ENCODE data around the gene TTC8.
"Not testable (repeated sequence)": the region's sequence is repeated elsewhere in the genome, so short reads cannot be mapped to it uniquely, and the experiment has no call there.

TTC8 gene

GRCh38 chr14:88825503-88825902 is 1.1 kb downstream of the TTC8 start:
- no peak for DNase-seq

- DNase-seq: no peak
Observed at GRCh38 chr14:88829188-88829587, 4.7 kb downstream of the TTC8 start.

GRCh38 chr14:88829685-88830302 is 5.3 kb downstream of the TTC8 start:
- no peak for DNase-seq

GRCh38 chr14:88831284-88831683 is 6.8 kb downstream of the TTC8 start:
- no peak for DNase-seq

- no peak for DNase-seq
Observed at GRCh38 chr14:88834883-88835431, 10.5 kb downstream of the TTC8 start.

- no peak for DNase-seq
Observed at GRCh38 chr14:88835661-88836060, 11.2 kb downstream of the TTC8 start.

- no peak for DNase-seq
Observed at GRCh38 chr14:88837495-88837894, 13.0 kb downstream of the TTC8 start.

GRCh38 chr14:88838015-88838414 is 13.6 kb downstream of the TTC8 start:
- no peak for DNase-seq

GRCh38 chr14:88840926-88841325 is 16.5 kb downstream of the TTC8 start:
- DNase-seq: no peak

- no peak for DNase-seq
Observed at GRCh38 chr14:88841741-88842140, 17.3 kb downstream of the TTC8 start.

- DNase-seq: no peak
Observed at GRCh38 chr14:88842414-88842813, 18.0 kb downstream of the TTC8 start.

- no peak for DNase-seq
Observed at GRCh38 chr14:88844980-88845491, 20.6 kb downstream of the TTC8 start.

GRCh38 chr14:88848571-88848970 is 24.1 kb downstream of the TTC8 start:
- no peak for DNase-seq

GRCh38 chr14:88849716-88850115 is 25.3 kb downstream of the TTC8 start:
- DNase-seq: no peak

GRCh38 chr14:88851587-88851986 is 27.1 kb downstream of the TTC8 start:
- DNase-seq: no peak

GRCh38 chr14:88852632-88853031 is 28.2 kb downstream of the TTC8 start:
- DNase-seq: no peak

- DNase-seq: no peak
Observed at GRCh38 chr14:88853129-88853528, 28.7 kb downstream of the TTC8 start.

- DNase-seq: no peak
Observed at GRCh38 chr14:88856786-88857366, 32.4 kb downstream of the TTC8 start.

- DNase-seq: not testable (repeated sequence)
Observed at GRCh38 chr14:88857861-88858260, 33.4 kb downstream of the TTC8 start.

- DNase-seq: not testable (repeated sequence)
Observed at GRCh38 chr14:88859118-88859517, 34.7 kb downstream of the TTC8 start.

- no peak for DNase-seq
Observed at GRCh38 chr14:88863167-88863566, 38.7 kb downstream of the TTC8 start.

- DNase-seq: no peak
Observed at GRCh38 chr14:88864198-88864597, 39.7 kb downstream of the TTC8 start.

- no peak for DNase-seq
Observed at GRCh38 chr14:88866305-88866704, 41.9 kb downstream of the TTC8 start.

GRCh38 chr14:88868558-88869159 is 44.2 kb downstream of the TTC8 start:
- peak; percentile 19 for DNase-seq

Measured in NCI-H345 (cell line).